HL-60 (cell line): Measurements from ENCODE around the gene KIAA0825.

Source experiments
- DNase-seq, 2 experiments: peaks; one replicate each; pipeline ENCODE4 v3.0.0-alpha.2; 2010 to 2020; ENCODE audit warnings: low read depth in 1 of 2, low spot score in 1 of 2
- H3K27ac ChIP-seq: fragments of 250-450 bp; sonication (Bioruptor Pico); replicated peaks from 2 replicates; pipeline ENCODE4 v1.5.1; 2020; ENCODE audit warnings: mild to moderate bottlenecking, moderate library complexity
- H3K27me3 ChIP-seq: fragments of 250-450 bp; sonication (Bioruptor Pico); 2 replicates; pipeline ENCODE4 v1.5.1; 2021; ENCODE audit warnings: mild to moderate bottlenecking, moderate library complexity; ENCODE audit not compliant: insufficient read depth, poor library complexity, severe bottlenecking
- H3K4me3 ChIP-seq: replicated peaks from 2 replicates; pipeline ENCODE4 v1.5.1; 2011; ENCODE audit warnings: mild to moderate bottlenecking, control low read depth, low read length; ENCODE audit not compliant: insufficient read depth
- CTCF ChIP-seq: IDR thresholded peaks from one replicate; pipeline ENCODE4 v1.5.1; 2011; ENCODE audit warnings: low read length, control low read depth, inconsistent platforms; ENCODE audit not compliant: insufficient read depth
- GABPA ChIP-seq: IDR thresholded peaks from 2 replicates; pipeline ENCODE4 v1.6.1; 2012; ENCODE audit warnings: low read depth
- POLR2AphosphoS5 ChIP-seq: IDR thresholded peaks from 2 replicates; pipeline ENCODE4 v1.6.1; 2012; ENCODE audit warnings: low read depth
- REST ChIP-seq: IDR thresholded peaks from 2 replicates; pipeline ENCODE4 v1.6.1; 2012; ENCODE audit warnings: low read depth; ENCODE audit not compliant: insufficient replicate concordance
- SPI1 ChIP-seq: IDR thresholded peaks from 2 replicates; pipeline ENCODE4 v1.6.1; 2012; ENCODE audit warnings: low read depth, mild to moderate bottlenecking, borderline replicate concordance

The KIAA0825 gene

GRCh38 chr5:94623877-94624276, 5.5 kb upstream of the KIAA0825 start:
- no peaks in the 10 kb centered on the region for H3K27me3 ChIP-seq
- DNase-seq, result no peak
- TF ChIP-seq REST, result no peak
- no peak for TF ChIP-seq SPI1
- TF ChIP-seq CTCF, result no peak
- TF ChIP-seq GABPA, result no peak
- TF ChIP-seq POLR2AphosphoS5, result no peak
- H3K27ac ChIP-seq, result no peak overlapping the region
- no peak overlapping the region for H3K4me3 ChIP-seq

- Histone ChIP-seq H3K4me3 (no peak overlapping the region), H3K27ac (no peak overlapping the region), H3K27me3 (no peaks in the 10 kb centered on the region)
- TF ChIP-seq POLR2AphosphoS5, result no peak
- DNase-seq, result no peak
Measured at GRCh38 chr5:94623011-94623410, 4.6 kb upstream of the KIAA0825 start.

DNA sequence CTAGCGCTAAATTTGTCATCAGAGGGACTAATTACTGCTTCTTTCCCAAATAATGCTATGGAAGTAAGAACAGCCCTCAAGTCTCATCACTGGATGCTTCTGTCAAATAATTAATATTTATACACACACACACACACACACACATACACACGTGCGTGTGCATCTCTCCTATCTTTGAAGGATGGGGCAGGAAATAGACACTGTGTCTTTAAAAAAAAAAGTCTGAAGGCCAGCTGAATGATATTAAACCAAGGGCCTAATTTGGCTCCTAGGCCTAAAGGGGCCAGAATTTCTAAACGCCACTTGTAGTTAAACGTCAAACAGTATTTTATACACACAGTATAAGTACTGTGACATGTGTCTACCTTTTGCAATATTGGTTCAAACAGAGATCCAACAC, 3.4 kb upstream of the KIAA0825 start:
- no peak for TF ChIP-seq CTCF
- H3K27ac ChIP-seq, result no peak overlapping the region
- no peak overlapping the region for H3K4me3 ChIP-seq
- no peak for DNase-seq
- H3K27me3 ChIP-seq, result no peaks in the 10 kb centered on the region

GRCh38 chr5:94620256-94620655, 1.9 kb upstream of the KIAA0825 start:
- no peak for DNase-seq
- Histone ChIP-seq H3K27ac (no peak overlapping the region), H3K4me3 (no peak overlapping the region), H3K27me3 (no peaks in the 10 kb centered on the region)
- TF ChIP-seq CTCF, result no peak
- no peak for TF ChIP-seq REST
- no peak for TF ChIP-seq POLR2AphosphoS5
- TF ChIP-seq SPI1, result no peak
- no peak for TF ChIP-seq GABPA
